ENCODE measurements around the gene CCDC172.

The CCDC172 gene

DNA sequence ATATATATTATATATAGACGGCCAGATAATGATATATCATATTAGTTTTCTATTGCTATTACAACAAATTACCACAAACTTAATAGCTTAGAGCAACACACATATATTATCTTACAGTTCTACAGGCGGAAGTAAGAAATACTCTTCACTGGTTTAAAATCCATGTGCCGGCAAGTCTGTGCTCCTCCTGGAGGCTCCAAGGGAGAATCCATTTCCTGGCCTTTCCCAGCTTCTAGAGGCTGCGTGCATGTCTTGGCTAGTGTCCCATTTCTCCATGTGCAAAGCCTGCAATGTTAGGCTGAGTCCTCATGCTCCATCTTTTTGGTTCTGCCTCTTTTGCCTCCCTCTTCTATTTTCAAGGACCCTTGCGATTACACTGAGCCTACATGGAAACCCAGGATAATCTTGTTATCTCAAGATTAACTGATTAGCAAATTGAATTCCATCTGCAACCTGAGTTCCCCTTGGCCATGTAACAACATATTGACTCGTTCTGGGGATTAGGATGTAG is 79.5 kb downstream of the CCDC172 start:
- no peaks in the 10 kb centered on the region for H3K9me3 ChIP-seq (ENCODE audit: insufficient read depth, low read length)
- H3K9me2 ChIP-seq (replicated peaks; ENCODE audit: insufficient read depth, low read length): no peaks in the 10 kb centered on the region
- H4K20me1 ChIP-seq (ENCODE audit: low read depth, low read length): no peaks in the 10 kb centered on the region
- H3K36me3 ChIP-seq (ENCODE audit: low read length): no peaks in the 10 kb centered on the region
- H3K27me3 ChIP-seq (ENCODE audit: low read length): no peaks in the 10 kb centered on the region
- H3K4me2 ChIP-seq (ENCODE audit: low read depth, low read length, poor library complexity, severe bottlenecking): no peak overlapping the region
- H3K4me3 ChIP-seq (ENCODE audit: insufficient read depth, low read length, poor library complexity, severe bottlenecking): no peak overlapping the region
- no peak overlapping the region for H3K27ac ChIP-seq (ENCODE audit: low read depth, low read length)
- no peak overlapping the region for H3K9ac ChIP-seq (ENCODE audit: low read length)
- TF ChIP-seq CTCF (IDR thresholded peaks at IDR 0.05; ENCODE audit: insufficient read depth, low read length, poor library complexity, severe bottlenecking) (no peak), EZH2phosphoT487 (conservative IDR thresholded peaks at IDR 0.05; ENCODE audit: low read length) (no peak)
- no peaks in the 10 kb centered on the region for H3K79me2 ChIP-seq (ENCODE audit: insufficient read depth, low read length)
- no peak overlapping the region for H2AFZ ChIP-seq (ENCODE audit: low read depth, low read length, severe bottlenecking)
- H3F3A ChIP-seq (ENCODE audit: insufficient read depth): no peaks in the 10 kb centered on the region

- Histone ChIP-seq H3K36me3 (ENCODE audit: low read length) (no peaks in the 10 kb centered on the region), H3K27ac (ENCODE audit: low read depth, low read length) (no peak overlapping the region), H3K9me3 (ENCODE audit: insufficient read depth, low read length) (no peaks in the 10 kb centered on the region), H3K9me2 (replicated peaks; ENCODE audit: insufficient read depth, low read length) (no peaks in the 10 kb centered on the region), H3K4me2 (ENCODE audit: low read depth, low read length, poor library complexity, severe bottlenecking) (no peak overlapping the region), H3K79me2 (ENCODE audit: insufficient read depth, low read length) (no peaks in the 10 kb centered on the region), H2AFZ (ENCODE audit: low read depth, low read length, severe bottlenecking) (no peak overlapping the region), H4K20me1 (ENCODE audit: low read depth, low read length) (no peaks in the 10 kb centered on the region), H3K4me3 (ENCODE audit: insufficient read depth, low read length, poor library complexity, severe bottlenecking) (no peak overlapping the region), H3K9ac (ENCODE audit: low read length) (no peak overlapping the region), H3F3A (ENCODE audit: insufficient read depth) (no peaks in the 10 kb centered on the region), H3K27me3 (ENCODE audit: low read length) (no peaks in the 10 kb centered on the region)
- TF ChIP-seq EZH2phosphoT487 (conservative IDR thresholded peaks at IDR 0.05; ENCODE audit: low read length) (no peak), CTCF (IDR thresholded peaks at IDR 0.05; ENCODE audit: insufficient read depth, low read length, poor library complexity, severe bottlenecking) (no peak)
Measured at GRCh38 chr10:116408719-116409118, 84.5 kb downstream of the CCDC172 start.

- no peak overlapping the region for H3K27ac ChIP-seq (ENCODE audit: low read depth, low read length)
- no peak overlapping the region for H3K9ac ChIP-seq (ENCODE audit: low read length)
- H3K79me2 ChIP-seq (ENCODE audit: insufficient read depth, low read length): no peaks in the 10 kb centered on the region
- H3K36me3 ChIP-seq (ENCODE audit: low read length): no peaks in the 10 kb centered on the region
- no peaks in the 10 kb centered on the region for H3F3A ChIP-seq (ENCODE audit: insufficient read depth)
- no peak overlapping the region for H2AFZ ChIP-seq (ENCODE audit: low read depth, low read length, severe bottlenecking)
- no peaks in the 10 kb centered on the region for H3K9me2 ChIP-seq (replicated peaks; ENCODE audit: insufficient read depth, low read length)
- H4K20me1 ChIP-seq (ENCODE audit: low read depth, low read length): no peaks in the 10 kb centered on the region
- no peak overlapping the region for H3K4me3 ChIP-seq (ENCODE audit: insufficient read depth, low read length, poor library complexity, severe bottlenecking)
- no peaks in the 10 kb centered on the region for H3K9me3 ChIP-seq (ENCODE audit: insufficient read depth, low read length)
- H3K27me3 ChIP-seq (ENCODE audit: low read length): no peaks in the 10 kb centered on the region
- TF ChIP-seq CTCF (IDR thresholded peaks at IDR 0.05; ENCODE audit: insufficient read depth, low read length, poor library complexity, severe bottlenecking): no peak
- TF ChIP-seq EZH2phosphoT487 (conservative IDR thresholded peaks at IDR 0.05; ENCODE audit: low read length): no peak
- H3K4me2 ChIP-seq (ENCODE audit: low read depth, low read length, poor library complexity, severe bottlenecking): no peak overlapping the region
Measured at GRCh38 chr10:116410351-116410750, 86.1 kb downstream of the CCDC172 start.

All from SU-DHL-6 (cell line).